Panc1 (cell line): ENCODE results near the gene PLBD2.

Experiments
- CTCF ChIP-seq: fragments of 450-650 bp; IDR thresholded peaks from 2 replicates; pipeline ENCODE4 v1.5.1; 2017; ENCODE audit warnings: mild to moderate bottlenecking
- POLR2AphosphoS5 ChIP-seq: IDR thresholded peaks from 2 replicates; pipeline ENCODE4 v1.6.1; 2012; ENCODE audit warnings: mild to moderate bottlenecking, low read depth, low read length, moderate library complexity
- REST ChIP-seq, 2 experiments: IDR thresholded peaks; 2 replicates each; pipeline ENCODE4 v1.6.1; 2011 to 2012; ENCODE audit warnings: low read depth in 2 of 2, control low read depth in 1 of 2, low read length in 1 of 2, mild to moderate bottlenecking in 1 of 2, moderate library complexity in 1 of 2; ENCODE audit not compliant: insufficient read depth in 1 of 2

GRCh38 chr12:113310489-113310888 is 47.9 kb upstream of the PLBD2 start:
- no peak for TF ChIP-seq CTCF
- no peak for TF ChIP-seq POLR2AphosphoS5
- TF ChIP-seq REST (IDR thresholded peaks at IDR 0.05; ENCODE audit: insufficient read depth in 1 of 2, low read depth in 2 of 2, low read length in 1 of 2), result no peak
